Keratinocyte (primary cell): ENCODE data around the gene CST7. TPM values are rescaled to one million over a fixed set of nuclear protein-coding genes. Genes with fewer than 3 reads are reported as not detected.

ENCODE experiments used
- DNase-seq: peaks from one replicate; pipeline ENCODE4 v3.0.0-alpha.2; 2011; ENCODE audit warnings: low read depth, missing footprints, low spot score
- FAIRE-seq: peaks from 2 replicates; lab custom pipeline; 2011; peaks lifted over from hg19 to GRCh38; lab: Jason Lieb, UNC
- H2AFZ ChIP-seq: 2 replicates; pipeline ENCODE4 v1.6.0; 2012; ENCODE audit warnings: low read length, control low read depth, inconsistent platforms; ENCODE audit not compliant: control insufficient read depth
- H3K27ac ChIP-seq: 2 replicates; pipeline ENCODE4 v1.5.1; 2011; ENCODE audit warnings: low read length; ENCODE audit not compliant: control insufficient read depth, insufficient read depth
- H3K27me3 ChIP-seq: 3 replicates; pipeline ENCODE4 v1.6.0; 2011; ENCODE audit warnings: low read length; ENCODE audit not compliant: control insufficient read depth, insufficient read depth; ENCODE audit errors: extremely low read depth
- H3K36me3 ChIP-seq, 2 experiments: 2 replicates in 1 of 2; 3 replicates in 1 of 2; pipeline ENCODE4 v1.5.1; 2011; ENCODE audit warnings: low read length in 2 of 2, mild to moderate bottlenecking in 1 of 2; ENCODE audit not compliant: control insufficient read depth in 2 of 2, insufficient read depth in 2 of 2; ENCODE audit errors: extremely low read depth in 1 of 2
- H3K4me1 ChIP-seq: 3 replicates; pipeline ENCODE4 v1.5.1; 2011; ENCODE audit warnings: low read length; ENCODE audit not compliant: control insufficient read depth, insufficient read depth; ENCODE audit errors: extremely low read depth
- H3K4me2 ChIP-seq: 3 replicates; pipeline ENCODE4 v1.6.0; 2011; ENCODE audit warnings: low read depth, low read length; ENCODE audit not compliant: control insufficient read depth, insufficient read depth; ENCODE audit errors: extremely low read depth
- H3K4me3 ChIP-seq, 3 experiments: fragments of 200-600 bp in 1 of 3; sonication (generic) in 1 of 3; 2 replicates in 2 of 3; 3 replicates in 1 of 3; pipeline ENCODE4 v1.5.1; 2011 to 2016; ENCODE audit warnings: low read length in 3 of 3, mild to moderate bottlenecking in 3 of 3, control low read depth in 2 of 3, inconsistent platforms in 1 of 3, low read depth in 1 of 3, mixed read lengths in 1 of 3, mixed run types in 1 of 3, moderate library complexity in 1 of 3; ENCODE audit not compliant: control insufficient read depth in 2 of 3, insufficient read depth in 2 of 3; ENCODE audit errors: extremely low read depth in 1 of 3
- H3K79me2 ChIP-seq: 2 replicates; pipeline ENCODE4 v1.6.0; 2012; ENCODE audit warnings: low read length; ENCODE audit not compliant: control insufficient read depth, insufficient read depth
- H3K9ac ChIP-seq: 3 replicates; pipeline ENCODE4 v1.6.0; 2011; ENCODE audit warnings: low read length; ENCODE audit not compliant: control insufficient read depth, insufficient read depth; ENCODE audit errors: extremely low read depth
- H3K9me1 ChIP-seq: 3 replicates; pipeline ENCODE4 v1.6.0; 2011; ENCODE audit warnings: low read length; ENCODE audit not compliant: control insufficient read depth, insufficient read depth; ENCODE audit errors: extremely low read depth
- H3K9me3 ChIP-seq: 2 replicates; pipeline ENCODE4 v1.5.1; 2012; ENCODE audit warnings: low read depth, low read length; ENCODE audit not compliant: control insufficient read depth
- H4K20me1 ChIP-seq: 3 replicates; pipeline ENCODE4 v1.6.0; 2011; ENCODE audit warnings: low read length; ENCODE audit not compliant: control insufficient read depth, insufficient read depth; ENCODE audit errors: extremely low read depth
- EZH2 ChIP-seq: IDR thresholded peaks from one replicate; pipeline ENCODE4 v1.6.1; 2012; ENCODE audit warnings: inconsistent platforms, mild to moderate bottlenecking, low read length, moderate library complexity
- dilution Hi-C: fragments of 300-500 bp; cut with MboI; formaldehyde crosslinking; loops from one replicate; pipeline ENCODE4 v1.7.0; 2020; ENCODE audit warnings: low sequenced_read_pairs; ENCODE audit not compliant: extremely low pct_ligation_motif_present
- polyA plus RNA-seq, 5 experiments: library from polyadenylated mRNA; depleted of rRNA in 3 of 5; stranded (reverse) in 3 of 5; stranded (forward) in 1 of 5; unstranded in 1 of 5; fragments of >200 nt; gene quantifications; 1 replicate in 1 of 5; 2 replicates in 3 of 5; 3 replicates in 1 of 5; pipeline versions ENCODE4 v1.2.1 to v1.2.3, GENCODE V29; 2011 to 2012; ENCODE audit warnings: missing spikeins in 2 of 5, low read depth in 1 of 5, low replicate concordance in 1 of 5
- TF ChIP-seq, protein P1 (sequence below), 3 experiments: IDR thresholded peaks in 1 of 3; conservative IDR thresholded peaks in 1 of 3; optimal IDR thresholded peaks in 1 of 3; 2 replicates in 2 of 3; 3 replicates in 1 of 3; pipeline versions ENCODE3 to v1.5.1; 2011; ENCODE audit warnings: low read length in 3 of 3, mild to moderate bottlenecking in 3 of 3, moderate library complexity in 2 of 3, control low read depth in 1 of 3, inconsistent platforms in 1 of 3; ENCODE audit not compliant: insufficient read depth in 2 of 3; ENCODE audit errors: extremely low read depth in 1 of 3

CST7 gene
- polyA plus RNA-seq, 1 donor (not counting 4 experiments of a cell fraction or from before 2014, with no cell fraction given): not detected

DNA sequence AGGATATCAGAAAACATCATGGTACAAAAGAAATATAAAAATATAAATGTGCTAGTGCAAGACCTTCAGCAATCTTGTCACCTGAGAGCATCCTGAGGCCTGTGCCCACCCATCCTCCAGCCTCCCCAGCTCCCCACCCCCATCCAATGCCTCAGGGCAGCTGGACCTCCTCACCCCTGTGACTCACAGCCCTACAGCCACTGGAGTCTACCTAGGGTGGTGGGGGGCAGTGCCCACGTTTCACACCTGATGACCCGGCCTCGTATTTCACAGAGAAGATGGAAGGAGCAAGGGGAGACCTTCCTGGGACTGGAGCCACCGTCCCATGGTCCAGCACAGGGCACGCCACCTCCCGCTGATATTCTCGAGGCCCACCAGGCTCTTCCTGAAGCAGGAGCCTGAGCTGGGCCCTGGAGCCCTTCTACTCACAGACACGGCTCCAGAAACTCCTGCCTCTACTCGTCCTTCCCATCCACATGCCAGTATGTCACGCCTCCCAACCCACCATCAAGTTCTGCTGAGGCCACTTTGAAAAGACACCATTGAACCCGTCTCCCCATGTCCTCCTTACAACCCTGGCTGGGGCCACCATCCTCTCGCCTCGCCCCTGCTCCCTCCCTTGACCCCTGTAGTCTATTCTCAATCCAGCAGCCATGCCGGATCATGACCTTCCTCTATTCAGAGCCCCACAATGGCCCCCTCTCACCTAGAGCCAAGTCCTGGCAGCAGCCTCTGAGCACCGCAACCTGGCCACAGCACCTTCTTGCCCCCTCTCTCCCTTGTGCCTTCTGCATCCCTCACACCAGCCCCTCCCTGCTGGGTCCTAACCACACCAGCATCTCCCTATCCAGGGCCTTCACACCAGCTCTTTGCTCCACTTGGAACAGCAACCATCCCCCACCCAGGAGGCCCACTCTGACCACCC lies 30.2 kb downstream of the CST7 start:
- no peak for FAIRE-seq

DNA sequence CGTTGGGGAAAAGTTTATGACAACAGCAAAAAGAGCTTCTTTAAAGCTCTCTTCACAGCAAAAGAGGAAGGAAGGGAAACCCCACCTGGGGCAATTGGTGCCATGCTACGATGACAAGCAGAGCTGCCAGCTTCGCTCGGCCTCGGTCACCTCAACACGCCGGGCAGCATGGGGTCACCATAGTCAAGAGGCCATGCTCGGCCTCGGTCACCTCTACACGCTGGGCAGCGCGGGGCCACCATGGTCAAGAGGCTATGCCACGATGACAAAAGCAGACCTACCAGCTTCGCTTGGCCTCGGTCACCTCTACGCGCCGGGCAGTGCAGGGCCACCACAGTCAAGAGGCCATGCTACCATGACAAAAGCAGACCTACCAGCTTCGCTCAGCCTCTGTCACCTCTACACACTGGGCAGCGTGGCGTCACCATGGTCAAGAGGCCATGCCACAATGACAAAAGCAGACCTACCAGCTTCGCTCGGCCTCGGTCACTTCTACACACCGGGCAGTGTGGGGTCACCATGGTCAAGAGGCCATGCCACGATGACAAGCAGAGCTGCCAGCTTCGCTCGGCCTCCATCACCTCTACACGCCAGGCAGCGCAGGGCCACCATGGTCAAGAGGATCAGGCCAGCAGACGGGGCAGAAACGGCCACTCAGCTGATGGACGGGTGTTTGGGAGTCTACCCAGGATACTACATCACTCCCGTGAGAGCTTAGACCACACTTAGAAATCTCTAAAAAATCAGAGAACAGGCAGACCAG lies 31.4 kb downstream of the CST7 start:
- H3K9ac ChIP-seq: no peak overlapping the region
- H3K79me2 ChIP-seq: peaks cover 3% of the 10 kb centered on the region
- H4K20me1 ChIP-seq: no peaks in the 10 kb centered on the region
- H3K9me1 ChIP-seq: no peaks in the 10 kb centered on the region
- no peak overlapping the region for H3K4me2 ChIP-seq
- H3K36me3 ChIP-seq: peaks cover 0 to 7% of the 10 kb centered on the region in 2 experiments
- no peaks in the 10 kb centered on the region for H3K4me1 ChIP-seq
- TF ChIP-seq, protein P1, sequence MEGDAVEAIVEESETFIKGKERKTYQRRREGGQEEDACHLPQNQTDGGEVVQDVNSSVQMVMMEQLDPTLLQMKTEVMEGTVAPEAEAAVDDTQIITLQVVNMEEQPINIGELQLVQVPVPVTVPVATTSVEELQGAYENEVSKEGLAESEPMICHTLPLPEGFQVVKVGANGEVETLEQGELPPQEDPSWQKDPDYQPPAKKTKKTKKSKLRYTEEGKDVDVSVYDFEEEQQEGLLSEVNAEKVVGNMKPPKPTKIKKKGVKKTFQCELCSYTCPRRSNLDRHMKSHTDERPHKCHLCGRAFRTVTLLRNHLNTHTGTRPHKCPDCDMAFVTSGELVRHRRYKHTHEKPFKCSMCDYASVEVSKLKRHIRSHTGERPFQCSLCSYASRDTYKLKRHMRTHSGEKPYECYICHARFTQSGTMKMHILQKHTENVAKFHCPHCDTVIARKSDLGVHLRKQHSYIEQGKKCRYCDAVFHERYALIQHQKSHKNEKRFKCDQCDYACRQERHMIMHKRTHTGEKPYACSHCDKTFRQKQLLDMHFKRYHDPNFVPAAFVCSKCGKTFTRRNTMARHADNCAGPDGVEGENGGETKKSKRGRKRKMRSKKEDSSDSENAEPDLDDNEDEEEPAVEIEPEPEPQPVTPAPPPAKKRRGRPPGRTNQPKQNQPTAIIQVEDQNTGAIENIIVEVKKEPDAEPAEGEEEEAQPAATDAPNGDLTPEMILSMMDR (optimal IDR thresholded peaks at IDR 0.05 in 1 of 3, IDR thresholded peaks at IDR 0.05 in 1 of 3, conservative IDR thresholded peaks at IDR 0.05 in 1 of 3; ENCODE audit: extremely low read depth in 1 of 3, insufficient read depth in 2 of 3, low read length in 3 of 3): no peak
- TF ChIP-seq EZH2: no peak
- dilution Hi-C loops: no loop called here
- H2AFZ ChIP-seq: no peak overlapping the region
- FAIRE-seq (no peak), DNase-seq (no peak)
- H3K9me3 ChIP-seq: peaks cover 5% of the 10 kb centered on the region
- no peak overlapping the region for H3K4me3 ChIP-seq
- no peaks in the 10 kb centered on the region for H3K27me3 ChIP-seq
- no peak overlapping the region for H3K27ac ChIP-seq

More for the DNA sequence above, 30.2 kb downstream of the CST7 start:
- Histone ChIP-seq H3K27me3 (no peaks in the 10 kb centered on the region), H3K9ac (no peak overlapping the region), H3K79me2 (no peaks in the 10 kb centered on the region), H2AFZ (no peak overlapping the region), H3K4me3 (no peak overlapping the region), H3K27ac (no peak overlapping the region), H3K9me3 (peaks cover 5% of the 10 kb centered on the region), H3K4me2 (no peak overlapping the region), H3K4me1 (no peaks in the 10 kb centered on the region), H4K20me1 (no peaks in the 10 kb centered on the region), H3K9me1 (no peaks in the 10 kb centered on the region), H3K36me3 (peaks cover 0 to 7% of the 10 kb centered on the region in 2 experiments)
- dilution Hi-C loops: no loop called here
- no peak for DNase-seq
- TF ChIP-seq, protein P1 (optimal IDR thresholded peaks at IDR 0.05 in 1 of 3, IDR thresholded peaks at IDR 0.05 in 1 of 3, conservative IDR thresholded peaks at IDR 0.05 in 1 of 3; ENCODE audit: extremely low read depth in 1 of 3, insufficient read depth in 2 of 3, low read length in 3 of 3): no peak
- no peak for TF ChIP-seq EZH2
